Smooth muscle cell (in vitro differentiated cells): ENCODE measurements around the gene MAGEF1. TPM values are rescaled to one million over a fixed set of nuclear protein-coding genes. Genes with fewer than 3 reads are reported as not detected.

Source experiments
- DNase-seq: peaks from one replicate; lab custom pipeline; 2025; ENCODE audit not compliant: unreplicated experiment; lab: John Stamatoyannopoulos, UW
- H2AFZ ChIP-seq: fragments of 200-600 bp; sonication (generic); 2 replicates; pipeline ENCODE4 v1.6.0; 2016; ENCODE audit warnings: antibody characterized with exemption, low read depth, mild to moderate bottlenecking
- H3F3A ChIP-seq: fragments of 200-600 bp; sonication (generic); 2 replicates; pipeline ENCODE4 v1.6.0; 2017; ENCODE audit warnings: antibody characterized with exemption, low read depth
- H3K27ac ChIP-seq: fragments of 200-600 bp; sonication (generic); 2 replicates; pipeline ENCODE4 v1.5.1; 2016; ENCODE audit warnings: low read depth, mild to moderate bottlenecking
- H3K27me3 ChIP-seq: fragments of 200-600 bp; sonication (generic); 2 replicates; pipeline ENCODE4 v1.6.1; 2016; ENCODE audit warnings: low read depth, mild to moderate bottlenecking
- H3K36me3 ChIP-seq: fragments of 200-600 bp; sonication (generic); 2 replicates; pipeline ENCODE4 v1.5.1; 2016; ENCODE audit warnings: low read depth
- H3K4me1 ChIP-seq: fragments of 200-600 bp; sonication (generic); 2 replicates; pipeline ENCODE4 v1.5.1; 2016; ENCODE audit warnings: low read depth
- H3K4me2 ChIP-seq: fragments of 200-600 bp; sonication (generic); 2 replicates; pipeline ENCODE4 v1.6.0; 2016; ENCODE audit warnings: mild to moderate bottlenecking
- H3K4me3 ChIP-seq: fragments of 200-600 bp; sonication (generic); 2 replicates; pipeline ENCODE4 v1.5.1; 2016; ENCODE audit warnings: mild to moderate bottlenecking
- H3K79me2 ChIP-seq: fragments of 200-600 bp; sonication (generic); 2 replicates; pipeline ENCODE4 v1.6.0; 2016; ENCODE audit warnings: low read depth, mild to moderate bottlenecking
- H3K9ac ChIP-seq: fragments of 200-600 bp; sonication (generic); 2 replicates; pipeline ENCODE4 v1.6.0; 2016; ENCODE audit warnings: low read depth
- H3K9me3 ChIP-seq: fragments of 200-600 bp; sonication (generic); replicated peaks from 2 replicates; pipeline ENCODE4 v1.5.1; 2016; ENCODE audit warnings: low read depth
- H4K20me1 ChIP-seq: fragments of 200-600 bp; sonication (generic); 2 replicates; pipeline ENCODE4 v1.6.0; 2016; ENCODE audit warnings: low read depth
- CTCF ChIP-seq: fragments of 200-600 bp; sonication (generic); IDR thresholded peaks from 2 replicates; pipeline ENCODE4 v1.5.1; 2017; ENCODE audit warnings: borderline replicate concordance, mild to moderate bottlenecking, antibody characterized with exemption; ENCODE audit not compliant: insufficient read depth, poor library complexity, severe bottlenecking
- WGBS: methylation state at CpG from one replicate; pipeline ENCODE4 v1.1.7; 2016; ENCODE audit warnings: low lambda C conversion rate; 5-methylcytosine and 5-hydroxymethylcytosine counted together
- polyA plus RNA-seq: library from polyadenylated mRNA; unstranded; fragments of >200 nt; fragmentation: Nextera tagmentation; extraction: Ambion mirVana; gene quantifications from 2 replicates; pipeline ENCODE4 v1.2.1, GENCODE V29; 2016
- total RNA-seq: library from RNA; depleted of rRNA; stranded (reverse); fragments of >200 nt; gene quantifications from 2 replicates; pipeline ENCODE4 v1.2.3, GENCODE V29; 2014

MAGEF1 gene
- total and polyA plus RNA-seq, 2 experiments from 2014 or later, result 37.0 to 52.7 TPM

GRCh38 chr3:184743248-184743647 lies 31.4 kb upstream of the MAGEF1 start:
- Histone ChIP-seq H3K27ac (peak overlapping the region; percentile 87), H3K4me2 (no peak overlapping the region), H3K36me3 (no peaks in the 10 kb centered on the region), H3K9me3 (no peaks in the 10 kb centered on the region), H3K4me3 (no peak overlapping the region), H2AFZ (no peak overlapping the region), H3K9ac (no peak overlapping the region), H3K27me3 (no peaks in the 10 kb centered on the region), H3F3A (peaks cover 6% of the 10 kb centered on the region), H3K4me1 (peaks cover 31% of the 10 kb centered on the region), H3K79me2 (no peaks in the 10 kb centered on the region), H4K20me1 (no peaks in the 10 kb centered on the region)
- TF ChIP-seq CTCF, result no peak
- whole genome bisulfite sequencing, result 97% methylated on average over 3 of the region's 3 CpGs
- no peak for DNase-seq

- peaks cover 28% of the 10 kb centered on the region for H3K4me1 ChIP-seq
- H3K4me3 ChIP-seq, result no peak overlapping the region
- no peak overlapping the region for H3K9ac ChIP-seq
- peak overlapping the region; percentile 87 for H3K27ac ChIP-seq
- H3K79me2 ChIP-seq, result no peaks in the 10 kb centered on the region
- 13% methylated on average over 4 of the region's 4 CpGs for WGBS
- H2AFZ ChIP-seq, result peak overlapping the region; percentile 59
- no peak overlapping the region for H3K4me2 ChIP-seq
- H3F3A ChIP-seq, result peaks cover 7% of the 10 kb centered on the region
- no peak for DNase-seq
- no peaks in the 10 kb centered on the region for H3K9me3 ChIP-seq
- no peaks in the 10 kb centered on the region for H3K27me3 ChIP-seq
- H3K36me3 ChIP-seq, result no peaks in the 10 kb centered on the region
- TF ChIP-seq CTCF, result no peak
- no peaks in the 10 kb centered on the region for H4K20me1 ChIP-seq
Measured at GRCh38 chr3:184742676-184743135, 30.8 kb upstream of the MAGEF1 start.

GRCh38 chr3:184741798-184742675 lies 30.2 kb upstream of the MAGEF1 start:
- peak overlapping the region; percentile 56 for H3K4me2 ChIP-seq

More at GRCh38 chr3:184741798-184742675, 30.2 kb upstream of the MAGEF1 start:
- H3K4me1 ChIP-seq, result peaks cover 31% of the 10 kb centered on the region
- peak overlapping the region; percentile 87 for H3K27ac ChIP-seq
- no peak overlapping the region for H3K4me3 ChIP-seq
- peak overlapping the region; percentile 83 for H3K9ac ChIP-seq
- peak; percentile 3 for TF ChIP-seq CTCF
- no peaks in the 10 kb centered on the region for H4K20me1 ChIP-seq
- H3K36me3 ChIP-seq, result no peaks in the 10 kb centered on the region
- no peaks in the 10 kb centered on the region for H3K79me2 ChIP-seq
- peaks cover 14% of the 10 kb centered on the region for H3F3A ChIP-seq
- H2AFZ ChIP-seq, result peak overlapping the region; percentile 59
- DNase-seq, result no peak
- 77% methylated on average over 12 of the region's 12 CpGs for WGBS
- no peaks in the 10 kb centered on the region for H3K9me3 ChIP-seq
- H3K27me3 ChIP-seq, result no peaks in the 10 kb centered on the region
